GM19328 (cell line): ENCODE measurements around the gene GP1BA.
"Not testable (repeated sequence)": the region's sequence is repeated elsewhere in the genome, so short reads cannot be mapped to it uniquely, and the experiment has no call there.

ENCODE experiments used
- ATAC-seq: cut with Tn5 transposase; IDR thresholded peaks from one replicate; pipeline ENCODE4 v1.9.1; 2021; ENCODE audit warnings: mild to moderate bottlenecking, moderate library complexity; ENCODE audit not compliant: unreplicated experiment

Gene GP1BA

DNA sequence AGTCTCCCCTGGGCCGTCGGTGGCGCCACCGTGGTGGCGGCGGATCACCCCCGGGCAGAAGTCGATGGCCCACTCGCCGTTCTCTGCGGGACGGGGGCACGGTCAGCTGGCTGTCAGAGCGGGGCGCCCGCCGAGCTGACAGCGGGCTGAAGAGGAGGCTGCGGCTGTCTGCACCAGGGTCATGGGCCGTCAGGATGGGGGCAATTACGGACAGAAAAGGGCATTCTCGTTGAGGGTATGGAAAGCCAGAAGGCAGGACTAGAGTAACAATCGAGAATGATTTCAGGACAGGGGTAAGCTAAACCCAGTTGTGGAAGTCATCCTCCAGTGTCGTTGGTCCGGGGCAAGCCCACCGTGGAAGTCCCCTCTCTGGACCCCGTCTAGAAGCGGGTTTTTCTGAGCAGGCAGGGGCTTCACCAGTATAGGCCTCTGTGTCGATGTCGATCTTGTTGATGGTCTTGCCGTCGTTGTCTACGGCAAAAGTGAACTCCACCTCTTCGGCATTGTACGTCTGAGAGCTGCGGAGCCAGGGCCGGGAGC, 30.9 kb upstream of the GP1BA start:
- no peak for ATAC-seq

DNA sequence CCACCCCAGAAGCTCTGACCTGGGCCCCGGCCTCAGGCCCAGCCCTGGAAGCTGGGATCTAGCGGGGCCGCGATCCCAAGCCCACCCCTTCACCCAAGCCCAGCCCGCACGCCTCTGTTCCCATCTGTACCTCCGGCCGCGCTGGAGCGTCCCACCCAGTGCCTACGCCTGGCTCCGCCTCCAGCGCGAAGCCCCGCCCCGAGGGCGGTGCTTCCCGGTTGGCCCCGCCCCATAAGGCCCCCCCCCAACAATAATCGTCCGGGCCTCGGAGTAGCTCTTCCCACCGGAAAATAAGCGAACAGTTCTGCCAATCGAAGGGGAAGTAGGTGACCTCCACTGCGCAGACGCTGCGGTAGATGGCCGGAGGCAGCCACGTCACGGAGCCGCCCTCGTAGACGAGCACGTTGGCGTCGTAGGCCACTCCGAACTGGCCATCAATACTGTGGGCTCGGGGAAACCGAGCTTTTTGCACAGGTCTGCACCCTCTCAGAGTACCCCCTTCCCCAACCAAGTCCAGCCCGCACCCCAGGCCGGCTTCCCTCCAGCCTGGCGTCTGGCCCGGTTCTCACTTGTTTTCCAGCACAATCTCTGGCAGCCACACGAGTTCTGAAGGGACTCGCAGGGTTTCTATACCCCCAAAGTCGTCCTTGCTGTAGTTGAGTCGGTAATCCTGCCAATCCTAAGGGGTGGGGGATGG, 30.3 kb upstream of the GP1BA start:
- no peak for ATAC-seq

DNA sequence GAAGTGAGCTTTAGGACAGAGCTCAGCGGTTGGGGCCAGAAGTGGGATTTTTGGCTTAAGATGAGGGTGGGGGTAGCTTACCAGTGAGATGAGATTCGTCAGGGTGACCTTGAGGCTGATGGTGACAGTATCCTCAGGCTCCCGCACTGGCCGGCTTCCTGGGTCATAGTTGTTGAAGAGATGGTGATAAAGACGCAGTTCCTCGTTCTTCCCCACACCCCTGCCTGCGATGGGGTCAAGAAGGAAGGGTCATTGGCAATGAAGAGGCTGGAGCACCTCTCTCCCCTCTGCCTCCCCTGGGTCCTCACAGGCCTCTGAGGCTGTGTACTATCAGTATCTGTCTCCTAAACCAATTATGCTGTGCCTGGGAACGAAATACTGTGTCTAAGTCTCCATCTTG, 29.5 kb upstream of the GP1BA start:
- no peak for ATAC-seq

DNA sequence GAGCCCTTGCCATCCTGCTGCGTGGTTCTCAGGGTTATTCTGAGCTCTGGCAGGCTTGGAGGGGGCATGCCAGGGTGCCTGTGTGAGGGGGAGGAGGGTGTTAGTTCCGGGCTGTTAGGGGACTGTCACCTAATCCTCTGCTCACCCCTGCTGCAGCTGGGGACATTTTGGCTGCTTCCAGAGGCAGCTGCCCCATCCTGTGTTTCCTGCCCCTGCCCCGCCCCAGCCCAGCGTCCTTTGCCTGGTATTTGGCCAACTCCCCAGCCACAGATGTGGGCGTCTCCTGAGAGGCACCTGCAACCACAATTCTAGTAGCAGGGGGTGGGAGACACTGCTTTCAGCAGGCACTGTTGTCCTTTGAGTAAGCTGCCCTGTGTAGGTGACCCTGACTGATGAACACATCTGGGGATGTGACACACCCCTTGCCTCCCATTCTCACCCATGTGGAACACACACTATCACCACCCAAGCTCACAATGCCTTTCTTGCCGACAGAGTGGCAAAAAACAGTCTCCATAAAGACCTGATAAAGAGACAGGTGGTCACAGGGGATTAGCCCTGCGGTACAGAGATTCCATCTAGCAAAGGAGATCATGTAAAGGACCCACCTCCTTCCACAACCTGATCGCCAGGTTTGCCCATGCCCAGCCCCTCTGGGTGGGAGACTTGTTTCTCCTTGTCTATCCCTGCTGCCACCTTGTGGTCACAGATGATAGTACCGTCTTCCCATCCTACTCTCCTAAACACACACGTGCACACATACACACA, 28.8 kb upstream of the GP1BA start, which contains the start of gene CHRNE:
Gene CHRNE, minus strand, starts transcription at position 48 of the 768 bp plus-strand sequence. Its CDS starts 35 bp downstream, at position 13.
- no peak for ATAC-seq

DNA sequence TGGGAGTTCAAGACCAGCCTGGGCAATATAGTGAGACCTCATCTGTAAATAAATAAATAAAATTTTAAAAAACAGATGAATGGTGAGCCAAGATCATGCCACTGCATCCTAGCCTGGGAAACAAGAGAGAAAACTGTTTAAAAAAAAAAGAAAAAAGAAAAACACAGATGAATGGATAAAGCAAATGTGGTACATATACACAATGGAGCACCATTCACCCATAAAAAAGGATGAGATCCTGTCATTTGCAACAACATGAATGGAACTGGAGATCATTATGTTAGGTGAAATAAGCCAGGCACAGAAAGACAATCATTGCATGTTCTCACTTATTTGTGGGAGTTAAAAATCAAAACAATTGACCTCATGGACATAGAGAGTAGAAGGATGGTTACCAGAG, 25.4 kb upstream of the GP1BA start:
- ATAC-seq: not testable (repeated sequence)

DNA sequence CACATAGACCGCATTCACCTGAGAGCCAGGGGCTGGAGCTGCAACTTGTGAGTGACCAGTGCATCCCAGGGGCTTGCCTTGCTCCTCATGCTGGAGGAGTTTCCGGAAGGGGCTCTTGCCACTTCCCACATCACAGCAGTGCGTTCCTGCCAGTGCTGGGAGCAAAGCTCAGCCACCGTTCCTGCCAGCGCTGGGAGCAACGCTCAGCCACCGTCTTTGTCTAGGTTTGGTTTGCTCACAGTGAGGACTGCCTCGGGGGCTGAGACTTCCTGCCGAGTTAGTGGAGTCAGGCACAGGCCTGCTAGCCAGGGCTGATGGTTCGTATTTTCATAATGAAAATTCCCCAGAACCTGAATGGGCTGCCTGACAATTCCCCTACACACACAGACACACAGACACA, 23.8 kb upstream of the GP1BA start:
- no peak for ATAC-seq

DNA sequence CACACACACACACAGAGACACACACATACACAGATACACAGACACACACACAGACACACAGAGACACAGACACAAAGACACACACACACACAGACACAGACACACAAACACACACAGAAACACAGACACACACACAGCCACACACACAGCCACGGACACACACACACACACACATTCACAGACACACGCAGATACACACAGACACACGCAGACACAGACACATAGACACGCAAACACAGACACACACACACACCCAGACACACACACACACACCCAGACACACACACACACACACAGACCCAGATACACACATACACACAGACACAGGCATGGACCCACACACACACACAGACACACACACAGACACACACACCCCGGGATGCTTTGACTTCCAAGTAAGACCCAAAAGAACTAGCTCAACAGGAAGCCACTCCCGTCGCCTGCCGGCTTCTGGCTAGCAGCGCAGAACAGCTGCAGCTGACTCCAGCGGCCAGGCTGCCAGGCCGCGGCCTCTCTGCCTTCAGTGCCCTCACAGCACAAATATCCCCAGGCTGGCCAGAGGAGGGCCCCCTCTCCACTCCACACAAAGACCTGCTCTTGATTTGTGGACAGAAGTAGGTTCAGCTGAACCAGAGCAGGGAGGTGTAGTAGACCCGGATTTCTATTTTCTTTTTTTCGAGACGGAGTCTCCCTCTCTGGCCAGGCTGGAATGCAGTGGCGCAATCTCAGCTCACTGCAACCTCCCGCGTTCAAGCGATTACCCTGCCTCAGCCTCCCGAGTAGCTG, 23.2 kb upstream of the GP1BA start:
- no peak for ATAC-seq

DNA sequence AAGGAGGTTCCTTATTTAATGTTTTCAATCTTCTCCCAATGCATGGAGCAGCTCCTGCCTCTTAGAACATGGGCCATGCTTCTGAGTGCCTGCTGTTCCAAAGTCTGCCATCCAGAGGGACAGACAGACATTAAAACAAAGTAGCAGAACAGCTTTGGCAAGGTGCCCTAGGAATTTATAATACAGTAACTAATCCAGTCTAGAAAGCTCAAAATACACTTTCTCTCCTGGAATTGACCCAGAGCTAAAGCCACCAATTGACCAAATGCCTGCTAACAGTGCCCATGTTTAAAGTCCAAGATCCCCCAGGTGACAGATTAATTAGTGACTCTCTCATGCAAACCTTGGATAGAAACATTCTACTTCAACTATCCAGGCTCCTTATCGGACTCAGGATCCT, 18.1 kb upstream of the GP1BA start:
- no peak for ATAC-seq

DNA sequence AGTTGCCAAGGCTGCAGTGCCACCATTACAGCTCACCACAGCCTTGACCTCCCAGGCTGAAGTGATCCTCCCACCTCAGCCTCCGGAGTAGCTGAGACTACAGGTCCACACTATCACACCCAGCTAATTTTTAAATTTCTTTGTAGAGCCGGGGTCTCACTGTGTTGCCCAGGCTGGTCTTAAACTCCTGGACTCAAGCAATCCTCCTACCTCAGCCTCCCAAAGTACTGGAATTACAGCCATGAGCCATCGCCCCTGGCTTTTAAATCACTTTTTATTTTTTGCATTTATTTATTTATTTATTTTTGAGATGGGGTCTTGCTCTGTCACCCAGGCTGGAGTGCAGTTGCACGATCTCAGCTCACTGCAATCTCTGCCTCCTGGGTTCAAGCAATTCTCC, 17.5 kb upstream of the GP1BA start:
- not testable (repeated sequence) for ATAC-seq

DNA sequence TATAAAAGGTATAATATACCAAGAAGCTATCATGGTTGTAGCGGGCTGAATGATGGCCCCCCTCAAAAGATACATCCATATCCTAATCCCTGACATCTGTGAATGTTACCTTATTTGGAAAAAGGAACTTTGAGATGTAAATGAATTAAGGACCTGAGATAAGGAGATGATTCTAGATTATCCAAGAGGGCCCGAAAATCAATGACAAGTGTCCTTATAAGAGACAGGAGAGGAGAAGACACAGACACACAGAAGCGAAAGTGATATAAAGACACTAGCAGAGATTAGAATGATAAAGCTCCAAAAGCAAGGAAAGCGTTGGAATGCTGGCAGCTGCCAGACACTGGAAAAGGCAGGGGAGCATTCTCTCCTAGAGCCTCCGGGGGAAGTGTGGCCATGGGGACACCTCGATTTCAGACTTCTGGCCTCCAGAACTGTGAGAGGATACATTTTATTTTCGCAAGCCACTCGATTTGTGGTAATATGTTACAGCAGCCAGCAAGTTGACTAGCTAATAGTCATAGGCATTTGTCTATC, 12.5 kb upstream of the GP1BA start:
- no peak for ATAC-seq

DNA sequence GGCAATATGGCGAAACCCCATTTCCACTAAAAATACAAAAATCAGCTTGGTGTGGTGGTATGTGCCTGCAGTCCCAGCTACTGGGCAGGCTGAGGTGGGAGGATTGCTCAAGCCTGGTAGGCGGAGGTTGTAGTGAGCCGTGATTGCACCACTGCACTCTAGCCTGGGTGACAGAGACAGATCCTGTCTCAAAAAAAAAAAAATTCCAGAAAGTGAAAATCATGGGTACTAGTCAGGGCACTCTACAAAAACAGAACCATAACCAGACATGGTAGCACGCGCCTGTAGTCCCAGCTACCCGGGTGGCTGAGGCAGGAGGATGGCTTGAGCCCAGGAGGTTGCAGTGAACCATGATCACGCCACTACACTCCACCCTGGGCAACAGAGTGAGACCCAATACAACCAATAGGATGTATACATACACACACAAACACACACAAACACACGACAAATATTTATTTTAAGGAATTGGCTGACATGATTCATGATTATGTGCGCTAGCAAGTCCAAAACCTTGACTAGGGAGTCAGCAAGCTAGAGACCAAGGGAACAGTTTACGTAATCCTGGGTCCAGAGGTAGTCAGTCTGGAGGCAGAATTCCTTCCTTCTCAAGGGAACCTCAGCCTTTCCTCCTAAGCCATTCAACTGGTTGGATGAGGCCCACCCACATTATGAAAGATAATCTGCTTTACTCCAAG, 11.6 kb upstream of the GP1BA start:
- ATAC-seq: no peak

DNA sequence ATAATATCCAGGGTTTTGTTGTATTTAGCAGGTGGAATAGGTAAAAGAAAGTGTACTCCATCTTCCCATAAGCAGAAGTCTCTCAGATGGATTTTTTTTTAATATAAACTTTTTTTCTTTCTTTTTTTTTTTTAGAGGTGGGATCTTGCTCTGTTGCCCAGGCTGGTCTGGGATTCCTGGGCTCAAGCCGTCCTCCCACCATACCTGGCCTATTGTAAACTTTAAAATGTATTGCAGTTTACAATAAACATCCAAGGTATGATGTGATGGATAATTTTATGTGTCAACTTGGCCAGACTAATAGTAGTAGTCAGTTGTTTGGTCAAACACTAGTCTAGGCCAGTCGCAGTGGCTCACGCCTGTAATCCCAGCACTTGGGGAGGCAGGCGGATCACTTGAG, 10.8 kb upstream of the GP1BA start:
- no peak for ATAC-seq

DNA sequence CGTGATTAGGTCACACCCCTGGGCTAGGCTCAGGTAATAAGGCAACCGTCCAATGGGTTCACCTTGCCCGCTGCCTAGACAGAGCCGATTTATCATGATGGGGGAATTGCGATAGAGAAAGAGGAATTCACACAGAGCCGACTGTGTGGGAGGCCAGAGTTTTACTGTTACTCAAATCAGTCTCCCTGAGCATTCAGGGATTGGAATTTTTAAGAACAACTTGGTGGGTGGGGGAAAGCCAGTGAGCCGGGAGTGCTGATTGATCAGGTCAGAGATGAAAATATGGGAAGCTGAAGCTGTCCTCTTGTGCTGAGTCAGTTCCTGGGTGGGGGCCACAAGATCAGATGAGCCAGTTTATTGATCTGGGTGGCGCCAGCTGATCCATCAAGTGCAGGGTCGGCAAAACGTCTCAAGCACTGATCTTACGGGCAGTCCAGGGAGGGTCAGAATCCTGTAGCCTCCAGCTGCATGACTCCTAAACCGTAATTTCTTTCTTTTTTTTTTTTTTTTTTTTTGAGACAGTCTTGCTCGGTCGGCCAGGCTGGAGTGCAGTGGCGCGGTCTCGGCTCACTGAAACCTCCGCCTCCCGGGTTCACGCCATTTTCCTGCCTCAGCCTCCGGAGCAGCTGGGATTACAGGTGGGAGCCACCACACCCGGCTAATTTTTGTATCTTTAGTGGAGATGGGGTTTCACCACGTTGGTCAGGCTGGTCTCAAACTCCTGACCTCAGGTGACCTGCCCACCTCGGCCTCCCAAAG, 5.3 kb upstream of the GP1BA start:
- not testable (repeated sequence) for ATAC-seq

DNA sequence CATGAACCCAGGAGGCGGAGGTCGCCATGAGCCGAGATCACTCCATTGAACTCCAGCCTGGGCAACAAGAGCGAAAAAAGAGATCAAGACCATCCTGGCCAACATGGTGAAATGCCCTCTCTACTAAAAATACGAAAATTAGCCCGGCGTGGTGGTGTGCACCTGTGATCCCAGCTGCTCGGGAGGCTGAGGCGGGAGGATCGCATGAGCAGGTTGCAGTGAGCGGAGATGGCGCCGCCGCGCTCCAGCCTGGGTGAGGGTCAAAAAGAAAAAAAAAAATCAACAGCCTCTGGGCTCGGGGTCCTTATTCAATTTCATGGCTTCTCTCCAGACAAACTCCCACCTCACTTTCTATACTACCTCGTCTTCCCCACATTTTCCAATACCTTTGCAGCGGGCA, 3.2 kb upstream of the GP1BA start:
- no peak for ATAC-seq

DNA sequence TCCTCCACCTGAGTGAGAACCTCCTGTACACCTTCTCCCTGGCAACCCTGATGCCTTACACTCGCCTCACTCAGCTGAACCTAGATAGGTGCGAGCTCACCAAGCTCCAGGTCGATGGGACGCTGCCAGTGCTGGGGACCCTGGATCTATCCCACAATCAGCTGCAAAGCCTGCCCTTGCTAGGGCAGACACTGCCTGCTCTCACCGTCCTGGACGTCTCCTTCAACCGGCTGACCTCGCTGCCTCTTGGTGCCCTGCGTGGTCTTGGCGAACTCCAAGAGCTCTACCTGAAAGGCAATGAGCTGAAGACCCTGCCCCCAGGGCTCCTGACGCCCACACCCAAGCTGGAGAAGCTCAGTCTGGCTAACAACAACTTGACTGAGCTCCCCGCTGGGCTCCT, 679 bp downstream of the GP1BA start:
- no peak for ATAC-seq

DNA sequence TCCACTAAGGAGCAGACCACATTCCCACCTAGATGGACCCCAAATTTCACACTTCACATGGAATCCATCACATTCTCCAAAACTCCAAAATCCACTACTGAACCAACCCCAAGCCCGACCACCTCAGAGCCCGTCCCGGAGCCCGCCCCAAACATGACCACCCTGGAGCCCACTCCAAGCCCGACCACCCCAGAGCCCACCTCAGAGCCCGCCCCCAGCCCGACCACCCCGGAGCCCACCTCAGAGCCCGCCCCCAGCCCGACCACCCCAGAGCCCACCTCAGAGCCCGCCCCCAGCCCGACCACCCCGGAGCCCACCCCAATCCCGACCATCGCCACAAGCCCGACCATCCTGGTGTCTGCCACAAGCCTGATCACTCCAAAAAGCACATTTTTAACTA, 1.6 kb downstream of the GP1BA start:
- ATAC-seq: no peak

DNA sequence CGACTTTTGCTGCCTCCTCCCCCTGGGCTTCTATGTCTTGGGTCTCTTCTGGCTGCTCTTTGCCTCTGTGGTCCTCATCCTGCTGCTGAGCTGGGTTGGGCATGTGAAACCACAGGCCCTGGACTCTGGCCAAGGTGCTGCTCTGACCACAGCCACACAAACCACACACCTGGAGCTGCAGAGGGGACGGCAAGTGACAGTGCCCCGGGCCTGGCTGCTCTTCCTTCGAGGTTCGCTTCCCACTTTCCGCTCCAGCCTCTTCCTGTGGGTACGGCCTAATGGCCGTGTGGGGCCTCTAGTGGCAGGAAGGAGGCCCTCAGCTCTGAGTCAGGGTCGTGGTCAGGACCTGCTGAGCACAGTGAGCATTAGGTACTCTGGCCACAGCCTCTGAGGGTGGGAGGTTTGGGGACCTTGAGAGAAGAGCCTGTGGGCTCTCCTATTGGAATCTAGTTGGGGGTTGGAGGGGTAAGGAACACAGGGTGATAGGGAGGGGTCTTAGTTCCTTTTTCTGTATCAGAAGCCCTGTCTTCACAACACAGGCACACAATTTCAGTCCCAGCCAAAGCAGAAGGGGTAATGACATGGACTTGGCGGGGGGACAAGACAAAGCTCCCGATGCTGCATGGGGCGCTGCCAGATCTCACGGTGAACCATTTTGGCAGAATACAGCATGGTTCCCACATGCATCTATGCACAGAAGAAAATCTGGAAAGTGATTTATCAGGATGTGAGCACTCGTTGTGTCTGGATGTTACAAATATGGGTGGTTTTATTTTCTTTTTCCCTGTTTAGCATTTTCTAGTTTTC, 2.3 kb downstream of the GP1BA start:
- no peak for ATAC-seq

DNA sequence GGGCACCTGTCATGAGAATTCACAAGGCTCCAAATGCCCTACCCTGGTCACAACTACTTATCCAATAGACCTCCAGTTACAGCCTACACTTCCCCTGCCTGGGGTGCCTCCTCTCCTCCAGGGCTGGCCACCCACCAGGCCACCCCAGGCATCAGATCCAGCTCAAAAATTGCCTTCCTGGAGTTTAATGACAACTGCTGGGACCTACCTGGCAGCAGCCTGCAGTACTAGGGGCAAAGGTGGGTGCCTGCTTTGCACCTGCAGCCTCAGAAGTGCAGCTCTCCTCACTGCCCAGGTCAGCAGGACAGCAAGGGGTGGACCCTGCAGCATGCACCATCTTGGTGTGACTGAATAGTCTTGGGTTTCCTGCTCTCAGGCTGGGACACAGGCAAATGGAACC, 3.6 kb downstream of the GP1BA start:
- ATAC-seq: no peak

DNA sequence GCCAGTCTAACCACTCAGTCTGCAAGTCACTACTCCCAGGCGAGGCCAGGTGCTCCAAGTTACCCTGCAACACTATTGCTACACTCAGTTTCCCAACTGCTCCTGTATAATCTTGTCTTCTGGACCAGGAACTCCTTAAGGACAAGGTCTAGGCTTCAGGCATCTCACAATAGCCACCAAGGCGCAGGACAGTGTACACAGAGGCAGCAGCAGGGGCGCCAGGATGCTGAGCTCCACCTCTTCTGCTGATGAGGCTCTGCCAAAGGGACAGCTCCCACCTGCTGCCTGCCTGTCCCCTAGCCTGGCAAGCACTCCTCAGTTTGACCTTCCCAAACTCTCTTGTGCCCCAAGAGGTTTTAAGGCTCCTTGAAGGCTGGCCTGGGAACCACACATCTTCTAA, 4.4 kb downstream of the GP1BA start:
- ATAC-seq: no peak
